ENCODE data around the gene ANKRD29.

The ANKRD29 gene

DNA sequence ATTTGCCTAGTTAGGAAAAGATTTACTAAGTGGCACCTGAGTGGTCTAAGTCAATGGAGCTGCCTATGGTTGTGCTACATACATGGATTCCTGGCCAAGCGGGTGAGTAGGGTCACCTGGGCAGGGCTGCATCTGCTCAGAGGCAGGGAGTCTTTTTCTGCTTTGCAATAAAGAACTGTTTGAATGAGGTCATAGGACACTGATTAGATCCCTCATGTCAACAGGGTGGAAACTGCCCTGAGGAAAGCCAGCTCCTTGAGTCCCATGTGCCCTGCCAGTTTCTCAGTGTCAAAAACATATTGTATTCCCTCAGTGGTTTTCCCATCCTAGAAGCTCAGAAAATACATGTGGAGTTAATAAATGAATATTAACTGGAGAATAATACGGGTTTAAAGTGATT is 31.1 kb upstream of the ANKRD29 start:
- TF ChIP-seq POLR2AphosphoS5 (IDR thresholded peaks at IDR 0.05; ENCODE audit: low read depth, low read length) (no peak), TAF1 (IDR thresholded peaks at IDR 0.05; ENCODE audit: borderline replicate concordance, insufficient read depth, low read length) (no peak), FOXP2 (optimal IDR thresholded peaks at IDR 0.05; ENCODE audit: borderline replicate concordance, extremely low read depth, extremely low read length, insufficient read depth) (no peak), SIN3A (IDR thresholded peaks at IDR 0.05; ENCODE audit: borderline replicate concordance, insufficient read depth, low read length) (no peak)
- TF ChIP-seq, protein P1, sequence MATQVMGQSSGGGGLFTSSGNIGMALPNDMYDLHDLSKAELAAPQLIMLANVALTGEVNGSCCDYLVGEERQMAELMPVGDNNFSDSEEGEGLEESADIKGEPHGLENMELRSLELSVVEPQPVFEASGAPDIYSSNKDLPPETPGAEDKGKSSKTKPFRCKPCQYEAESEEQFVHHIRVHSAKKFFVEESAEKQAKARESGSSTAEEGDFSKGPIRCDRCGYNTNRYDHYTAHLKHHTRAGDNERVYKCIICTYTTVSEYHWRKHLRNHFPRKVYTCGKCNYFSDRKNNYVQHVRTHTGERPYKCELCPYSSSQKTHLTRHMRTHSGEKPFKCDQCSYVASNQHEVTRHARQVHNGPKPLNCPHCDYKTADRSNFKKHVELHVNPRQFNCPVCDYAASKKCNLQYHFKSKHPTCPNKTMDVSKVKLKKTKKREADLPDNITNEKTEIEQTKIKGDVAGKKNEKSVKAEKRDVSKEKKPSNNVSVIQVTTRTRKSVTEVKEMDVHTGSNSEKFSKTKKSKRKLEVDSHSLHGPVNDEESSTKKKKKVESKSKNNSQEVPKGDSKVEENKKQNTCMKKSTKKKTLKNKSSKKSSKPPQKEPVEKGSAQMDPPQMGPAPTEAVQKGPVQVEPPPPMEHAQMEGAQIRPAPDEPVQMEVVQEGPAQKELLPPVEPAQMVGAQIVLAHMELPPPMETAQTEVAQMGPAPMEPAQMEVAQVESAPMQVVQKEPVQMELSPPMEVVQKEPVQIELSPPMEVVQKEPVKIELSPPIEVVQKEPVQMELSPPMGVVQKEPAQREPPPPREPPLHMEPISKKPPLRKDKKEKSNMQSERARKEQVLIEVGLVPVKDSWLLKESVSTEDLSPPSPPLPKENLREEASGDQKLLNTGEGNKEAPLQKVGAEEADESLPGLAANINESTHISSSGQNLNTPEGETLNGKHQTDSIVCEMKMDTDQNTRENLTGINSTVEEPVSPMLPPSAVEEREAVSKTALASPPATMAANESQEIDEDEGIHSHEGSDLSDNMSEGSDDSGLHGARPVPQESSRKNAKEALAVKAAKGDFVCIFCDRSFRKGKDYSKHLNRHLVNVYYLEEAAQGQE (IDR thresholded peaks at IDR 0.05; ENCODE audit: insufficient read depth in 1 of 2, low read depth in 2 of 2, low read length in 2 of 2), result no peak

DNA sequence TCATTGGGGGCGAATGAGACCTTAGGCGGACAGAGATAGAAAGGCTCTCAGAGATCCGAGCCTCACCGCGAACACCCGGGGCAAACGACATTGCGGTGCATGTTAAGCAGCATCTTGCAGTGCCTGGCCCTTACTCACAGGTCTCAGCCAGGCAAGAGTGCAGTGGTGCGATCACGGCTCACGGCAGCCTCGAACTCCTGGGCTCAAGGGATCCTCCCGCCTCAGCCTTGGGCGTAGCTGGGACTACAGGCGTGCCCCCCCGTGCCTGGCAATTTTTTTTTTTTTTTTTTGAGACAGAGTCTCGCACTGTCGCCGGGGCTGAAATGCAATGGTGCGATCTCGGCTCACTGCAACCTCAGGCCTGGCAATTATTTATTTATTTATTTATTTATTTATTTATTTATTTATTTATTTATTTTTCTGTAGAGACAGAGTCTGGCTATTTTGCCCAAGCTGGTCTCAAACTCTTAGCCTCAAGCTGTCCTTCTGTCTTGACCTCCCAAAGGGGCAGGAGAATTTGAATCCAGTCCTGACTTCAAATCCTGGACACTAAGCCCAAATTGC is 27.9 kb upstream of the ANKRD29 start:
- TF ChIP-seq POLR2AphosphoS5 (IDR thresholded peaks at IDR 0.05; ENCODE audit: low read depth, low read length) (no peak), SIN3A (IDR thresholded peaks at IDR 0.05; ENCODE audit: borderline replicate concordance, insufficient read depth, low read length) (no peak), TAF1 (IDR thresholded peaks at IDR 0.05; ENCODE audit: borderline replicate concordance, insufficient read depth, low read length) (no peak), FOXP2 (optimal IDR thresholded peaks at IDR 0.05; ENCODE audit: borderline replicate concordance, extremely low read depth, extremely low read length, insufficient read depth) (no peak)
- TF ChIP-seq, protein P1 (IDR thresholded peaks at IDR 0.05; ENCODE audit: insufficient read depth in 1 of 2, low read depth in 2 of 2, low read length in 2 of 2), result no peak

DNA sequence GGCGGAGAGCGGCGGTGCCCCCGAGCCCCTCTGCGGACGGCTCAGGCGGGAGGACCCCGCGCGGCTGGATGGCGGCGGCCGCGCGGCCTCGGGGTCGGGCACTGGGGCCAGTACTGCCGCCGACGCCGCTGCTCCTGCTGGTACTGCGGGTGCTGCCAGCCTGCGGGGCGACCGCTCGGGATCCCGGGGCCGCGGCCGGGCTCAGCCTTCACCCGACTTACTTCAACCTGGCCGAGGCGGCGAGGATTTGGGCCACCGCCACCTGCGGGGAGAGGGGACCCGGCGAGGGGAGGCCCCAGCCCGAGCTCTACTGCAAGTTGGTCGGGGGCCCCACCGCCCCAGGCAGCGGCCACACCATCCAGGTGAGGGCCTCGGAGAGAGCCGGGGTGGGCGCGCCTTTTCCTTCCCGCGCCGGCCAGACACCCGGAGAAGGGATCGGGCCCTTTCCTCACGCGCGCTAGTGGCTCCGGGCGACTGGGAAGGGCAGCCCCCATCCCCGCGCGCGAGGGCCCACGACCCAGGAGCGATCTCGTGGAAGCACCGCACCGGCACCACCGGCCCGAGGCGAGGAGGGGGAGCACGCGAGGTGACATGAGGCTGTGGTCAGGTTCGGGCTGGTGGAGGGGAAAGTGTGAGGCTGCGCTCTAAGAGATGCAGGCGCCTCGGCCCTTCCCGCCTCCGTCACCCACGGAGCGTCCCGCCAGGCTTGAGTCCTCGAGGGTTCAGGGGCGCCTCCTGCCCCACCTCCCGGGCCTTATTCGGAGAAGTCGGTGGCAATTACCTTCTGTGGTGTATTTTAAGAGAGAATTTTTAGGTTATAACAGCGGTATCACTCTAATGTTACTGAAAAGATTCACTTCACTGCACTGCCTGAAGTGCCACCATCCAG is 27.1 kb upstream of the ANKRD29 start:
- TF ChIP-seq FOXP2 (optimal IDR thresholded peaks at IDR 0.05; ENCODE audit: borderline replicate concordance, extremely low read depth, extremely low read length, insufficient read depth) (no peak), TAF1 (IDR thresholded peaks at IDR 0.05; ENCODE audit: borderline replicate concordance, insufficient read depth, low read length) (no peak), POLR2AphosphoS5 (IDR thresholded peaks at IDR 0.05; ENCODE audit: low read depth, low read length) (no peak), SIN3A (IDR thresholded peaks at IDR 0.05; ENCODE audit: borderline replicate concordance, insufficient read depth, low read length) (no peak)
- TF ChIP-seq, protein P1 (IDR thresholded peaks at IDR 0.05; ENCODE audit: insufficient read depth in 1 of 2, low read depth in 2 of 2, low read length in 2 of 2), result no peak

DNA sequence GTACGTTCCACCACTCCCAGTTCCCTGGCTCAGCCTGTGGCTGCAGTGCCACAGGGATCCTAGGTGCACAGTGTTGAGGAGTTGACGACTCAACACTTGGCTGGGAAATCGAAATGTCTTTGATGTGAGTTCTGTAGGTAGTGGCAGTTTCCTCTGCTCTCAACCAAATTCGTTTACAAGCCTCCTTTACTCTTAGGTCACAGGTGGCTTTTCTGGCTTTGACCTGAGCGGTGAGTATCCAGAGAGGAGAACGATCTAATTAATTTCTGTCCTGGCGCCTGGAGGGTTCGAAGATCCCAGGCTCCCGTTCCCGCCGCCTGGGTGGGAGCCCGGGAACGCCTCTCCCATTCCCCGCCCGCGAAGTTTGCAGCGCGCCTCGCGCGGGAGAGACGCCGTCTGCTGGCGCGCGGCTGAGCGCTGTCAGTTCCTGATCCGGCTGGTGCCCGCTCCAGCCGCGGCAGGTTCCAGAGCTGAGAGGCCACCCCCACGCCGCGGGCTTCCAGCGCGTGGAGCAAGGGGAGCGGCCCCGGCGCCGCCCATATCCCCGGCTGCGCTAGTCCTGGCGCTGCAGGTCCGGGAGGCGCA is 26.4 kb upstream of the ANKRD29 start, which contains the start of gene LAMA3:
TSS of gene LAMA3 (plus strand) at position 423 of the 585 bp plus-strand sequence. CDS start 231 bp downstream, outside the sequence.
- no peak for TF ChIP-seq TAF1 (IDR thresholded peaks at IDR 0.05; ENCODE audit: borderline replicate concordance, insufficient read depth, low read length)
- TF ChIP-seq POLR2AphosphoS5 (IDR thresholded peaks at IDR 0.05; ENCODE audit: low read depth, low read length), result no peak
- TF ChIP-seq, protein P1 (IDR thresholded peaks at IDR 0.05; ENCODE audit: insufficient read depth in 1 of 2, low read depth in 2 of 2, low read length in 2 of 2), result no peak
- TF ChIP-seq FOXP2 (optimal IDR thresholded peaks at IDR 0.05; ENCODE audit: borderline replicate concordance, extremely low read depth, extremely low read length, insufficient read depth), result no peak
- TF ChIP-seq SIN3A (IDR thresholded peaks at IDR 0.05; ENCODE audit: borderline replicate concordance, insufficient read depth, low read length), result no peak
